Activated CD8-positive, alpha-beta memory T cell treated with anti-CD3 and anti-CD28 coated beads for 48 hours (primary cell): ENCODE results near the gene GDPD3.
"Not testable (repeated sequence)": the region's sequence is repeated elsewhere in the genome, so short reads cannot be mapped to it uniquely, and the experiment has no call there.

ENCODE experiments used
- DNase-seq, 3 experiments: peaks; one replicate each; pipeline ENCODE4 v3.0.0-alpha.2; 2020; ENCODE audit warnings: low read depth in 2 of 3, low spot score in 2 of 3

Gene GDPD3, protein sequence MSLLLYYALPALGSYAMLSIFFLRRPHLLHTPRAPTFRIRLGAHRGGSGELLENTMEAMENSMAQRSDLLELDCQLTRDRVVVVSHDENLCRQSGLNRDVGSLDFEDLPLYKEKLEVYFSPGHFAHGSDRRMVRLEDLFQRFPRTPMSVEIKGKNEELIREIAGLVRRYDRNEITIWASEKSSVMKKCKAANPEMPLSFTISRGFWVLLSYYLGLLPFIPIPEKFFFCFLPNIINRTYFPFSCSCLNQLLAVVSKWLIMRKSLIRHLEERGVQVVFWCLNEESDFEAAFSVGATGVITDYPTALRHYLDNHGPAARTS

DNA sequence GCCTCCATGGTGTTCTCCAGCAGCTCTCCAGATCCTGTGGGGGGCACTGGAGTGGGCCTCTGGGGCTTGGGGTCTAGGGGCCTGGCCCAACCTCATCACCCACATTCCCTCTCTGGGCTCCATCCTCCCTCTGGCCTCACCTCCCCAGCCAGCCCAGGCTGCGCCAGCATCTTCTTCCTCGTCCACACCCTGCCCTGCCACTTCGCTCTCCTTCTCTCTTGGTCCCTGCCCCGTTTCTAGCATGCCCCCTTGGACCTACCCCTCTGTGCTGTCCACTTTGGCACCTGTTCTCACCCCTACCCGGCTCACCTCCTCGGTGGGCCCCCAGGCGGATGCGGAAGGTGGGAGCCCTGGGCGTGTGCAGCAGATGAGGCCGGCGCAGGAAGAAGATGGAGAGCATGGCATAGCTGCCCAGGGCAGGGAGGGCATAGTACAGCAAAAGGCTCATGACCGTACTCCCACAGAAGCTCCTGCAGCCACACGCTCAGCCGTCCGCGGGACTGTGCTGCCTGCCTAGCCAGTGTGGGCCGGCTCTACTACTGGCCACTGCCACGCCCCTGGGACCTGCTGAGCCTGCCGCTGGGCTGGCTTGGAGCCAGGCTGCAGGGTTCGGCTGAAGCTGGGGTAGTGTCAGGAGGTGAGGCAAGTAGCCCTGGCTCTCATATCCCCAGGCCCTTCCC lies at the start of gene GDPD3:
TSS of gene GDPD3 (minus strand) at position 507 of the 680 bp plus-strand sequence. CDS start at position 448, 59 bp downstream.
- DNase-seq: no peak

DNA sequence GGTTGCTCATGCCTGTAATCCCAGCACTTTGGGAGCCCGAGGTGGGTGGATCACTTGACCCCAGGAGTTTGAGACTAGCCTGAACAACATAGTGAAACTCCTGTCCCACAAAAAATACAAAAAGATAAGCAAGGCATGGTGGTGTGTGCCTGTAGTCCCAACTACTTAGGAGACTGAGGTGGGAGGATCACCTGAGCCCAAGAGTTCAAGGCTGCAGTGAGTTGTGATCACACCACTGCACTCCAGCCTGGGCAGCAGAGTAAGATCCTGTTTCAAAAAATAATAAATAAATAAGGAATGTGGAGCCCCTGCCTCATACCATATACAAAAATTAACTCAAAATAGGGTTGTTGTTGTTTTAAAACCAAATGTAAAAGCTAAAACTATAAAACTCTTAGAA lies 43.9 kb upstream of the GDPD3 start:
- DNase-seq: no peak

DNA sequence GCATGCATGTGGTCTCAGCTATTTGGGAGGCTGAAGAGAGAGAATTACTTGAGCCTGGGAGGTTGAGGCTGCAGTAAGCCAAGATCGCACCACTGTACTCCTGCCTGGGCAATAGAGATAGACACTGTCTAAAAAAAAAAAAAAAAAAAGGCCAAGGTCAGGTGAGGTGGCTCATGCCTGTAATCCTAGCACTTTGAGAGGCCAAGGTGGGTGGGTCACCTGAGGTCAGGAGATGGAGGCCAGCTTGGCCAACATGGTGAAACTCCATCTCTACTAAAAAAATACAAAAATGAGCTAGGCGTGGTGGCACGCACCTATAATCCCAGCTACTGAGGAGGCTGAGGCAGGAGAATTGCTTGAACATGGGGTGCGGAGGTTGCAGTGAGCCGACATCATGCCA lies 41.9 kb upstream of the GDPD3 start:
- DNase-seq: no peak

DNA sequence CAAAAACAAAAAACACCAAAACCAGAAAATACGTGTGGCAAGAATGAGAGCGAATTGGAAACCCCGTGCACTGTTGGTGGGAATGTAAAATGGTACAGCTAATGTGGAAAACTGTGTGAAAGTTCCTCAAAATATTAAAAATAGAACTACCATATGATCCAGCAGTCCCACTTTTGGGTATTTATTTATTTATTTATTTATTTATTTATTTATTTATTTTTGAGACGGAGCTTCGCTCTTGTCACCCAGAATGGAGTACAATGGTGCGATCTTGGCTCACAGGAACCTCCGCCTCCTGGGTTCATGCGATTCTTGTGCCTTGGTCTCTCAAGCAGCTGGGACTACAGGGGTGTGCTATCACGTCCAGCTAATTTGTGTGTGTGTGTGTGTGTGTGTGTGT lies 39.2 kb upstream of the GDPD3 start:
- no peak for DNase-seq

DNA sequence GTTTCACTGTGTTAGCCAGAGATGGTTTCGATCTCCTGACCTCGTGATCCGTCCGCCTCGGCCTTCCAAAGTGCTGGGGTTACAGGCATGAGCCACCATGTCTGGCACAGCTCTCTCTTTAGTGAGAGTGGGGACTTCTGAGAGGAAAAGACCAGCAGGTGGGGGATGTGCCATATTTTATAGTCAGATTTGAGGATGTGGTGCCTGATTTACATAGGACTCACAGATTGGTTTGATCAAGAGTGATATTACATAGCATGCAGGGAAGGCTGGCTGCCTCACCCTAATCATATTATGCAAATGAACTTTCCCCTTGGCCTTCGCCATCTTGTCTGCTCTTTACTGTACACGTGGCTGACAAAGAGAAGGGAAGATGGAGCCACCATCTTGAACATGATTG lies 37.8 kb upstream of the GDPD3 start:
- DNase-seq: no peak

DNA sequence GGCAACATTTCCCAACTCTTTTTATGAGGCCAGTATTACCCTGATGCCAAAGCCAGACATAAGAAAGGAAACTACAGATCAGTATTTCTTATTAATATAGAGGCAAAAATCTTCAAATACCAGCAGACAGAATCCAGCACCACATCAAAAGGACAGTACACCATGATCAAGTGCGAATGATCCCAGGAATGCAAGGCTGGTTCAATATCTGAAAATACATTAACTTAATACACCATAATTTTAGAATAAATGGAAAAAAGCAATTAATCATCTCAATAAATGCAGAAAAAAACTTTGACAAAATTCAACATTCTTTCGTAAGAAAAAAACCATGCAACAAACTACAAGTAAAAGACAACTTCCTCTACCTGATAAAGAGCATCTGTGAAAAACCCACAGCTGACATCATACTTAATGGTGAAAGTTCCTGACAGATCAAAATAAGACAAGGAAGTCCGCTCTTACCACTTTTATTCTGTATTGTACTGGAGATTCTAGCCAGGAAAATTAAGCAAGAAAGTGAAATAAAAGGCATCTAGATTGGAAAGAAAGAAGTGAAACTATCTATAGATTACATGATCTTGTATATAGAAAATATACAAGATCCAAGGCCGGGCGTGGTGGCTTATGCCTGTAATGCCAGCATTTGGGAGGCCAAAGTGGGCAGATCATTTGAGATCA lies 36.1 kb upstream of the GDPD3 start:
- no peak for DNase-seq

DNA sequence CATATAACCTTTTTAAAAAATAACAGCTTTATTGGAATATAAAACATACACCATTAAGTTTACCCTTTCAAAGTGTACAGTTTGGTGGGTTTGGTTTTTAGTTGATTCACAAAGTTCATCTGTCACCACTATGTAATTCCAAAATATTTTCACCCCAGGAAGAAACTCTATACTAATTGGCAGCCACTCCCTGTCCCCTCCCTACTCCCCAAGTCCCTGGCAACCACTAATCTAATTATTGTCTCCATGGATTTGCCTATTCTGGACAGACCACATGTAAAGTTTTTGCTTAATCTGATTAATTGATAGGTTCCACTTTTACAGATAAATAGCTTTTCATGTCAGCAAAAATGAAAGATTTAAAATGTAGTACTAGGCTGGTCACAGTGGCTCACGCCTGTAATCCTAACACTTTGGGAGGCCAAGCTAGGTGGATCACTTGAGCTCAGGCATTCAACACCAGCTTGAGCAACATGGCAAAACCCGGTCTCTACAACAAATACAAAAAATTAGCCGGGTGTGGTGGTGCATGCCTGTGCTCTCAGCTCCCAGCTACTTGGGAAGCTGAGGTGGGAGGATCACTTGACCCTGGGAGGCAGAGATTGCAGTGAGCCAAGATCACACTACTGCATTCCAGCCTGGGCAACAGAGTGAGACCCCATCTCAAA lies 34.6 kb upstream of the GDPD3 start:
- DNase-seq: no peak

DNA sequence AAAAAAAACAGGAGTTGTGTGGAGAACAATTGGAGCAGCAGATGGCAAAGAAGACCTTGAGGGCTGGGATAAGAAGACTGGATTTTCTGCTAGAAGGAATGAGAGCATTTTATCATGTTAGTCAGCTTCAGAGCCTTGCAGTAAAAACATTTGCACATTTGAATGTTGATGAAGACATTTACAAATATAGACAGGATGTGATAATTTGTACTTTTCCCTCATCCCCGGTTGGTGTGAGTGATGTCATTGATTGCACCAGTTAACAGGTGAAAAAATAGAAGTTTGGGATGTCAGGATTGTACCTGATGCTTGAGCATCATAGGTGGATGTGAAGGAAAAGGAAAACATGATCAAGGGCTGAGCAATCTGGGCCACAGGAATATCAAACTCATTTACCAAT lies 32.3 kb upstream of the GDPD3 start:
- DNase-seq: no peak

DNA sequence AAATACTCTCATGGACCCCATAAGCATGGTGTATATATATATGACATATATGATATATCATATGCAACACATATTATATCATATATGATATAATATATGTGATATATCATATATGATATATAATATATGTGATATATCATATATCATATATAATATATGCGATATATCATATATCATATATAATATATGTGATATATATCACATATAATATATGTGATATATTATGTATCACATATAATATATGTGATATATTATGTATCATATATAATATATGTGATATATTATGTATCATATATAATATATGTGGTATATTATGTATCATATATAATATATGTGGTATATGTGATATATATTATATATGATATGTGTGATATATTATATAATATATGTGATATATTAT lies 31.6 kb upstream of the GDPD3 start:
- no peak for DNase-seq

DNA sequence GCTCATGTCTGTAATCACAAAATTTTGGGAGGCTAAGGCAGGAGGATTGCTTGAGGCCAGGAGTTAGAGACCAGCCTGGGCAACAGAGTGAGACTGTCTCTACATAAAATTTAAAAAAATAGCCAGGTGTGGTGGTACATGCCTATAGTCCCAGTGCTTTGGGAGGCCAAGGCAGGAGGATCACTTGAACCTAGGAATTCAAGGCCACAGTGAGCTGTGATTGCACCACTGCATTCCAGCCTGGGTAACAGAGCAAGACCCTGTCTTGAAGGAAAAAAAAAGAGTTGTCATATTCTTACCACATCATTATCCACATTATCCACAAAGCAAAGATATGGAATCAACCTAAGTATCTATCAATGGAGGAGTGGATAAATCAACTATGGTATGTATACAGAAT lies 30.7 kb upstream of the GDPD3 start:
- no peak for DNase-seq

DNA sequence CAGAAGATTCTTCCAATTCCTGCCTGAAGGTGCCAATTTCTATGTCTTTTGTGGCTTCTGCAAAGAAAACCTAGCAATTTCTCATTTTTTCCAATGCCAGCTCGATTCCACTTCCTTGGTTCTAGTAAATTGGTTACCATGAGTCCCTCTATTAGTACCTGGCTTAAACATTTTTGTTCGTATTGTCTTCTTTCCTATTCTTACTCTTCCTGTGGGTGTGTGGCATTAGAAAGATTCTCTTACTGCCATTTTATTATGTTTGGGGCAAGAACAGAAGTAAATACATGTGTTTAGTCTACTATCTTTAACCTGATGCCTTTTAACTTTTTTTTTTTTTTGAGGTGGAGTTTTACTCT lies 30.0 kb upstream of the GDPD3 start:
- no peak for DNase-seq

DNA sequence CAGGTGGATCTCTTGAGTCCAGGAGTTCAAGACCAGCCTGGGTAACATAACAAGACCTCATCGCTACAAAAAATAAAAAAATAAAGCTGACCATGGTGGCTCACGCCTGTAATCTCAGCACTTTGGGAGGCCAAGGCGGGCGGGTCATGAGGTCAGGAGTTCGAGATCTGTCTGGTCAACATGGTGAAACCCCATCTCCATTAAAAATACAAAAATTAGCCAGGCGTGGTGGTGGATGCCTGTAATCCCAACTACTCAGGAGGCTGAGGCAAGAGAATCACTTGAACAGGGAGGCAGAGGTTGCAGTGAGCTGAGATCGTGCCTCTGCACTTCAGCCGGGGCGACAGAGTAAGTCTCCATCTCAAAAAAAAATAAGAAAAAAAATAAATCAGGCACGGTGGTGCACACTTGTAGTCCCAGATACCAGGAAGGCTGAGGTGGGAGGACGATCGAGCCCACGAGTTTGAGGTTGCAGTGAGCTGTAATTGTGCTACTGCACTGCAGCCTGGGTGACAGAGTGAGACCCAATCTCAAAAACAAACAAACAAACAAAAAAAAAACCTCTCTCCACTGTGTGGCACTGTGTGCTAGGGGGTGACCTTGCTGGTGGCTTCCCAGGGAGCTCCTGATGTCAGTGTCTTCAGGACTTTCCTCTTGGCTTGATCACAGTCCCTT lies 29.5 kb upstream of the GDPD3 start:
- DNase-seq: no peak

DNA sequence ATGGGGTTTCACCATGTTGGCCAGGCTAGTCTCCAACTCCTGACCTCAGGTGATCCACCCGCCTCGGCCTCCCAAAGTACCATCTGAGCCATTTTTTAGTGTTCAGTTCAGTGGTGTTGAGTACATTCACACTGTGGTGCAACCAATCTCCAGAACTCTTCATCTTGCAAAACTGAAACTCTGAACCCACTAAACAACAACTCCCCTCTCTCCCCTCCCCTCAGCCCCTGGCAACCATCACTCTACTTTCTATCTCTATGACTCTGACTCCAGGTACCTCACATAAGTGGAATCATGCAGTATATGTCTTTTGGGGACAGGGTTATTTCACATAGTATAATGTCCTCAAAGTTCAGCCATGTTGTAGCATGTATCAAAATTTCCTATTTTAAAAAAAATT lies 28.4 kb upstream of the GDPD3 start:
- no peak for DNase-seq

DNA sequence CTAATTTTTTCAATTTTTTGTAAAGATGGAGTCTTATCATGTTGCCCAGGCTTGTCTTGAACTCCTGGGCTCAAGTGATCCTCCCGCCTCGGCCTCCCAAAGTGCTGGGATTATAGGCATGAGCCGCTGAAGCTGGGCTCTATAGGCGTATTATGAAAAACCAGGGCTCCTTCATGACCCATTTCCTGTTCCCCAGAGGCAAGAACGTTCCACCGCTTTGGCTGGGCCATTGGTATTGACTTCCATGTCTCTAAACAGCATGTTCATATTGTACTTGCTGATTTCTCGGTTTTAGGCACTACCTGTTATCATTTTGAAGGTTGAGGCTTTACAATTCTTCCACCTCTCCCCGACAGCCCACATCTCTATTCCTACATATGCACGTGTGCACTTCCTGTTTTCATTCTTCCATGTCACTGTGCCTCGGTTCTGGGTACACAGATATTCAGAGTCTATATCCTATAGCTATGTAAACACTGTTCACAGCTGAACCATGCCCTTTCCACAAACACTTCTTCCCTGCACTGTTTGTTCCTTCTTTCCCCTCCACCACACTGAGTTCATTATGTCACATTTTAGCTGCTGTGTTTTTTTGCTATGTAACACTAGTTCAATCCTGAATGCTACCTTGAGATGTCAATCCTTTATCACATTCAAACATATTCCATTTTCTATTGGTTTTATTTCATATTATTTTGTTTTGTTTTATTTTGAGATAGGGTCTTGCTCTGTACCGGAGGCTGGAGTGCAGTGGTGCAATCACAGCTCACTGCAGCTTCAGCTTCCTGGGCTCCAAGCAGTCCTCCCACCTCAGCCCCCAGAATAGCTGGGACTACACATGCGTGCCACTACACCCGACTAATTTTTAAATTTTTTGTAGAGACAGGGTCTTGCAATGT lies 26.5 kb upstream of the GDPD3 start:
- no peak for DNase-seq

DNA sequence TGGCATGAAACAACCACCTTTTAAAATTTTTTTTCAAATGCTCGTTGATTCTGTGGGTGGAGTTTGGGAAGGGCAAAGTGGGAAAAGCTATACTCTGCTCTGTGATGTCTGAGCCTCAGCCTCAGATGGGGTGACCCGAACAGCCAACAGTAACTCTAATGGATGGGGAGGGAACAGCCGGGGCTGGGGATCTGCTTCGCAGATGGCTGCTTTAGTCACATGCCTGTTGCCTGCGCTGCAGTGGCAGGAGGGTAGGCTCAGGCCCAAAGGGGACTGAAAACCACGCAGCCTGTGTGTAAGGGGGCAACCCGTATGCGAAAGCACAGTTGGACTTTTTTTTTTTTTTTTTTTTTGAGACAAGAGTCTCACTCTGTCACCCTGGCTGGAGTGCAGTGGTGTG lies 24.6 kb upstream of the GDPD3 start:
- DNase-seq: no peak

DNA sequence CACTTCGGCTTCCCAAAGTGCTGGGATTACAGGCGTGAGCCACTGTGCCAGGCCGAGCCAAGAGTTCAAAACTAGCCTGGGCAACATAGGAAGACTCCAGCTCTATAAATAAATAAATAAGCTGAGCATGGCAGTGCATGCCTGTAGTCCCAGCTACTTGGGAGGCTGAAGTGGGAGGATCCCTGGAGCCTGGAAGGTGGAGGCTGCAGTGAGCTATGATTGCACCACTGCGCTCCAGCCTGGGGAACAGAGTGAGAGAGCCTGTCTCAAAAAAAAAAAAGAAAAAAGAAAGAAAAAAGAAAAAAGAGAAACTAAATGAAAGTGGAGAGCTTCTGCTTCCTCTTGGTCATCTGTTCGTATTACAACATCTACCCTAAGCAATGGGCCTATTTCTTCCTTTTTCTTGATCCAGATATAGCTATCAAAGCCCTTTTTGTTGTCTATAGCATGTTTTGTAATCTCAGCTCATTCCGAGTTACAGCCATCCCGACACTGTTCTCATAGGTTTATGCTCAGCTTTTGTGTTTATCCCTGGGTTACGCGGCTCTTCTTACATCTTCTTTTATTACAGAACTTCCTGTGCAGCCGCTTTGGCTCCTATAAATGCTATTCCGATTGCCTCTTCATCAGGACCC lies 23.8 kb upstream of the GDPD3 start:
- no peak for DNase-seq

DNA sequence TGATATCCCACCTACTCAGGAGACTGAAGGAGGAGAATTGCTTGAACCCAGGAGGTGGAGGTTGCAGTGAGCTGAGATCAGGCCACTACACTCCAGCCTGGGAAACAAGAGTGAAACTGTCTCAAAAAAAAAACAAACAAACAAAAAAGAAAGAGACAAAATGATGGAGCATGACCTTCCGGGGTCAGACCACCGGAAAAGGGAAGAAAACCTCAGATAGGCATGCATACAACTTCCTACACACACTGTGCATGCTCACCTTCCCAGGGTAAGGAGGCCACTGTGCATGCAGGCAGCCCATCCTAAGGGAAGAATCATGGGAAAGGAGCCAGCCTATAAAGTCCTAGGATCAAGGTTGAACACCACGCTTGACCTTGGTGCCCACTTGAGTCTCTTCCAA lies 19.3 kb upstream of the GDPD3 start:
- no peak for DNase-seq

DNA sequence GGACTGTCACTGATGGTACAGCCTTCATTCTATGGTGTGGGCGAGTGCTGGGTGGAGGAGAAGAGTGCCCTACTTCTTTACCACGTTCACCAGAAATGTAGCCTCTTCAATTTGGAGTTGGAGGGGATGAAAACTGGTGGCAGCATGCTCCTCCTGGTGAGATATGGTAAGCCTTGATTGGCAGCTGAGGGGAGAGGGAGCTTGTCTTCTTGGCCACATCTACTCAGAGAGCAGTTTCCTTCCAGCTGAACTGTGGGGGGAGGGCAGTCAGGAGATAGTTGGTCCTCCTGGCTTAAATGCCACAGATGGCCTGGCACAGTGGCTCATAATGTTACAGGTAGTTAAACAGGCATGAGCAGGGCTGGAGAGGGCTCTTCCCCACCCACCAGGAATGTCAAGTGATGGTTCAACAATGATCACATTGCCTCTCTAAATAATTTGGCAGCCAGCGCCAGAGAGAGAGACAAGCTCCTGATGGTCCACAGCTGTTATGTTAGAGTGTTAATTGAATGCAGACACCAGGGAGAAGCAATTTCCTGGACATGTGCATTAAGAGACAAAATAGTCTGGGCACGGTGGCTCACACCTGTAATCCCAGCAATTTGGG lies 18.6 kb upstream of the GDPD3 start:
- DNase-seq: no peak

DNA sequence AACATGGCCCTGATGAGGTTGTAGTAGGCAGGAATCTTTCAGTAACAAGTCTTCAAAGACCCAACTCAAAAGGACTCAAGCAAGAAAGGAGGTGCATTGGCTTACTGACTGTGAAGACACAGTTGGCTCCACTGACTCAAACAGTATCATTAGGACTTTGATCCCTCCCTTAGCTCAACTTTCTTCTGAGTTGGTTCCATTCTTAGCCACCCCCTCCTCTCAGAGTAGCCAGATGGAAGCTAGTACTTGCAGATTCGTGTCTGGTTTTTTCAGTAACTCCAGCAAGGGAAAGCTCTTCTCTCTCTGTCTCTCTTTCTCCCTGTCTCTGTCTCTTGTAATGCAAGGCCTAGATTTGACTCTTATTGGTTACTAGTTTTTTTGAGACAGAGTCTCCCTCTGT lies 14.7 kb upstream of the GDPD3 start:
- no peak for DNase-seq

DNA sequence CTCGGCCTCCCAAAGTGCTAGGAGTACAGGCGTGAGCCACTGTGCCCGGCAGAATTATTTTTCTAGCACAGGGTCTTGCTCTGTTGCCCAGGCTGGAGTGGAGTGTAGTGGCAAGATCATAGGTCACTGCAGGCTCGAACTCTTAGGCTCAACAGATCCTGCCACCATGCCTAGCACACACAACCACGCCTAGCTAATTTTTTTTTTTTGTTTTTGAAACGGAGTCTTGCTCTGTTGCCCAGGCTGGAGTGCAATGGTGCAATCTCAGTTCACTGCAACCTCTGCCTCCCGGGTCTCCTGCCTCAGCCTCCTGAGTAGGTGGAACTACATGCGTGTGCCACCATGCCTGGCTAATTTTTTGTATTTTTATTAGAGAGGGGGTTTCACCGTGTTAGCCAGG lies 12.4 kb upstream of the GDPD3 start:
- DNase-seq: not testable (repeated sequence)
